GM21390 (cell line): ENCODE measurements around the gene TBXAS1.

Experiments used
- ATAC-seq: cut with Tn5 transposase; IDR thresholded peaks from one replicate; pipeline ENCODE4 v1.9.1; 2021; ENCODE audit not compliant: unreplicated experiment

TBXAS1 gene

GRCh38 chr7:139854124-139854511, 25.1 kb downstream of the TBXAS1 start:
- no peak for ATAC-seq

DNA sequence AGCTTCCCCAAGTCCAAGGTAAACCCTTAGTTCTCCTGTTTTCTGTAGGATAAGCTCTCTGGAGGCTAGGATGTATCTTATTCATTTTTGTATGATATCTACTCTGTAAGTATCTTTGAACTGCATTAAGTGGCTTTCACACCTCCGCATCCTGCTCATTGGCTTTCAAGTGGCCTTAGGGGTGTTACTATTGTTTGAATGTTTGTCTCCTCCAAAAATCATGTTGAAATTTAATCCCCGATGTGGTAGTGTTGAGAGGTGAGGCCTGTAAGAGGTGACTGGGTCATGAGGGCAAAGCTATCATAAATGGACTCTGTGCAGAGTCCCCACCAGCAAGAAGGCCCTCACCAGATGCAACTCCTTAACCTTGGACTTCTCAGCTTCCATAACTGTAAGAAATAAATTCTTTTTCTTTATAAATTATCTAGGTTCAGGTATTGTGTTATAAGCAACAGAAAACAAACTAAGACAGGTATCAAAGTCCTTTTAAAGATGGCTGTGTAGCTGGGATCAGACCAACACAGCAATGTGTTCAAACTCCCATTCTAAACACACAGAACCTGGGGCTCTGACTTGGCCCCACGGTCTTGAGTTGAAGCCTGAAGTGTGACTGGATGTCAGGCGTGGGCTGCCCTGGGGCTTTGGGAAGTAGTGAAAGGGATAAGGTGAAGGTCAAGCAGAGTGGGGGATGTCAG, 25.9 kb downstream of the TBXAS1 start:
- ATAC-seq = peak; percentile 9

GRCh38 chr7:139855498-139856270, 26.6 kb downstream of the TBXAS1 start:
- peak; percentile 92 for ATAC-seq

DNA sequence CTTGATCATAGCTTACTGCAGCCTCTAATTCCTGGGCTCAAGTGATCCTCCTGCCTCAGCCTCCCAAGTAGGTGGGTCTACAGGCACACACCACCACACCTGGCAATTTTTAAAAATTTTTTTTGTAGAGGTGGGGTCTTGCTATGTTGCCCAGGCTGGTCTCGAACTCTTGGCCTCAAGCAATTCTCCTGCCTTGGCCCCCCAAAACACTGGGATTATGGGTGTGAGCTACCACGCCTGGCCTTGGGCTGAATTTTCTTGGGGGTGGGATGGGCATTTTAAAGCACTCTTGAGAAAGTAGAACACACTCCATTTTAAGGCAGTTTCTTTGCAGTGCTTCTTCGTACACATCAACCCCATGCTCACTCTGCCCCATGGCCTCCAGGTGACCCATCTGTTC, 28.7 kb downstream of the TBXAS1 start:
- ATAC-seq = no peak

DNA sequence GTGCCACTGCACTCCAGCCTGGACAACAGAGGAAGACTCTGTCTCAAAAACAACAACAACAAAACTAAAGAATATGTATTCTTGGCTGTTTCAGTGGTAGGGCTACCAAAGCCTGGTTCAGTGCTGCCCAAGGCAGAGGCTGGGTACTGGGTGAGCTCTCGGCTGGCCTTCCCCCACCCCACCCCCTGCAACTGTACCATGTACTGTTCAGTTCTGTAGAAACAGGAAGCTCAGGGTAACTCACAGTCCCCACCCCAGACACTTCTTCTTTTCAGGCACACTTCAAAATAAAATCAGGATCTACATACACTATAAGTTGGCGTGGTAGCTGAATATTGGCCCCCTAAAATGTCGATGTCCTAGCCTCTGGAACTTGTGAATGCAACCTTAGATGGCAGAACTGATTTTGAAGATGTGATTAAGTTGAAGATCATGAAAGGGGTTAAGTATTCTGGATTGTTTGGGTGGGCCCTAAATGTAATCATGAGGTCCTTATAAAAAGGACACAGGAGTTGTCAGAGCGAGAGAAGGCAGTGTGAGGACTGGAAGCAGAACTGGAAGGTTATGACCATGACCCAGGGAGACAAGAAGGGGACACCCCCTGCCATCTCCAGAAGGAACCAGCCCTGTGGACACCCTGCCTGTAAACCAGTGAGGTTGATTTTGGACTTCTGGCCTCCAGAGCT, 31.2 kb downstream of the TBXAS1 start:
- no peak for ATAC-seq

- ATAC-seq = no peak
These were observed 32.7 kb downstream of the TBXAS1 start for GRCh38 chr7:139861803-139862202.

DNA sequence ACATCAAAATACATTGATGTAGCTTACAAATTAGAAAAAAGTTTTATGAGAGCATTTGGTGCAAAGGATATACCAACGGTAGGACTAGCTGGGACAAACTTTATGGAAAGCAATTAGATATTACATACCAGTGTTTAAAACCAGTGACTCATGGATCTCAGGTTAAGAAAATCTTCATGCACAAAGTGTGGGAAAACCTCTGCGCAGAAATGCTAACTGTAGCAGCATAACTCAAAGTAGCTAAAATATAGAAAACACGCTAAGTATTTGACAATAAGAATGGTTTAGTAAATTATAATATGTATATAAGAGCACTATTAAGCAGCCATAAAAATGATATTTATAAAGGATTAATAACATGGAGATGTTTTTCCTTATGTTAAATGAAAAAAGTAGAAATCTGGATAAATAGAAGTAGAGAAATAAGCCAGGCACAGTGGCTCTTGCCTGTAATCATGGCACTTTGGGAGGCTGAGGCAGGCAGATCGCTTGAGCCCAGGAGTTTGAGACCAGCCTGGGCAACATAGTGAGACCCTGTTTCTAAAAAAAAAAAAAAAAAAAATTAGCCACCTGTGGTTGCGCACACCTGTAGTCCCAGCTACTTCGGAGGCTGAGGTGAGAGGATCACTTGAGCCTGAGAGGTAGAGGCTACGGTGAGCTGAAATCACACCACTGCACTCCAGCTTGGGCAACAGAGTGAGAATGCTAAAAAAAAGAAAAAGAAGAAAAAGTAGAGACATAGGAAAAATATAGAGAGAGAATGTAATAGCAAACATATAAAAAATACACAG, 37.2 kb downstream of the TBXAS1 start:
- no peak for ATAC-seq

DNA sequence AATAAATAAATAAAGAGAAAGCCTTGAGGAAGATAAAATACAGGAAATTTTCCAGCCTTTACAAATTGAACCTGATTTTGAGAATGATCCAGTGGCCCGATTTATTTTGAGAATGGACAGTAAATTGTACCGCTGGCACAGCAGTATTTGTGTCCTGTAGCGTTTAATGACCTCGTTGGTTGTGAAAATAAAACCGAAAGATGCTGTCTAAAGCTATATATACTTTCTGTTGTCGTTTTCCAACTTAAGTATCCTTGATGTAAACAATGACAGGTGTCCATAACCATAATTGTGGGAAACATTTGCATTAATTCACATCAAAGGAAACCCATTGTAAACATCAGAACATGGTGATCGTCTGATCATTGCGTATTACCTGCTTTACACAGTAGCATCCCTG, 38.8 kb downstream of the TBXAS1 start:
- ATAC-seq = no peak

DNA sequence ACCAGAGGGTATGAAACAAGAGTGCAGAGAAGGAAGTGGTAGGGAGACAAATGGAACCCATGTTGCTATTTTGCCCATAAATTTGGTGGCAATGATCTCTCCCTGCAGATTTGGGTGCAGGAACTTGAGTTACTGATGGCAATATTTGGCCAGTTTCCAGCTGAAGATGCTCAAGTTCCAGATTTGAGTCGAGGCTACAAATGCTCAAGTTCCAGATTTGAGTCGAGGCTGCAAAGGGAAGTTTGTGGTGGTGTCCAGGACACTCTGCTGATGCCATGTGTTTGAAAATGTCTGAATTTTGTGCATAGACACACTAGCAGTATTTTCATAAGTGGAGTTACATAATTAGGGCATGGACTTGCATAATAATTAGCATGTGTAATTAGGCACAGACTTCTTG, 40.8 kb downstream of the TBXAS1 start:
- ATAC-seq = no peak

GRCh38 chr7:139870380-139870779, 41.3 kb downstream of the TBXAS1 start:
- ATAC-seq = no peak

DNA sequence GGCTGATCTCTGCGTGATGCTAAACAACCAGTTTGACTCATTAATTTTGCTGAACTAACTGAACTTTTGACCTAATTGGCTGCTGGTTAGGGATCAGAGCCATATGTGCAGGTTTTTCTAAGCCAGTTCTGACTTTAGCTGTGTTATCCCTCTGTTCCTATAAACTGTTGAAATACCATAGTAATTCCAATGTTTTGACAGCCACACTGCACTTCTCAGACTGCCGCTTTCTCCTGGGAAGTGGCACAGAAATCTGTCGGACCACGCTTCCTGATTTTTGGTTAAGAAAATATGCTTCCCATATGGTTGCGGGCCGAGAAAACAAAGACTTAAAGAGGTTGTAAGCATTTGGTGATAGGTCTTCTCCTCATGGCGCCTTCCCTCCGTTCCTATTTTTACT, 42.3 kb downstream of the TBXAS1 start:
- no peak for ATAC-seq

DNA sequence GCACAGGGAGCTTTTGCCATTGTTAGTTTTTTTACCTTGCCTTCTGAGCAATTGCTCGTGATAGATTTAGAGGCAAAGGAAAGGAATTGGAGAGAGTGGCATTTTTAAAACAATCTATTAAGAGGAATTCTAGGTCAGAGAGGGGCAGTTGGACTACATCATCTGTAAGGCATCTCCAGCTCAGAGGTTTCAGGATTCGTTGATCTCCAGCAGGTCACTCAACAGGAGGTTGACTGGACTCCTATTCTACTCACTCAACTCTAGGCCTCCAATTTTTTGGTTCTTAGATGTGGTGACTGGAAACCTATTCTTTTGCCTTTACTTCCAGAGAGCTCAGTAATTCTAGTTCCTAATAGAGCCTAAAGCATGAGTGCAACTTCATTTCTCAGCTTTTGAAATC, 42.8 kb downstream of the TBXAS1 start:
- no peak for ATAC-seq

- no peak for ATAC-seq
These were observed 44.7 kb downstream of the TBXAS1 start for GRCh38 chr7:139873593-139874301.

DNA sequence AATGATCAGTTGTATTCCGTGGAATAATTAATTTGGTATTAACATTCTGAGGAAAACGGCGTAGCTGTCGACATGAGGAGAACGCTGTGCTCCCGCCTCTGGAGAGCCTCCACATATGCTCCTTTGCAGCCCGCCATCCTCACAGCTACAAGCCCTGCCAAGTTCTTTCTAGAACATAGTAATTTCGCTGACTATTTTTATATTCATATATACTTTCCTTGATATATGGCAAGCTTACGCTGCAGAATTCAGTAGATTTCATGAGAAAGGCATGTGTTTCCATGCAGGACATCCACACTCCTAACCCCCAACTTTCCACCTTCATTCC, 45.2 kb downstream of the TBXAS1 start:
- ATAC-seq = no peak

- peak; percentile 72 for ATAC-seq
These were observed 46.8 kb downstream of the TBXAS1 start for GRCh38 chr7:139875821-139876241.

- ATAC-seq = no peak
These were observed 47.7 kb downstream of the TBXAS1 start for GRCh38 chr7:139876622-139877283.

DNA sequence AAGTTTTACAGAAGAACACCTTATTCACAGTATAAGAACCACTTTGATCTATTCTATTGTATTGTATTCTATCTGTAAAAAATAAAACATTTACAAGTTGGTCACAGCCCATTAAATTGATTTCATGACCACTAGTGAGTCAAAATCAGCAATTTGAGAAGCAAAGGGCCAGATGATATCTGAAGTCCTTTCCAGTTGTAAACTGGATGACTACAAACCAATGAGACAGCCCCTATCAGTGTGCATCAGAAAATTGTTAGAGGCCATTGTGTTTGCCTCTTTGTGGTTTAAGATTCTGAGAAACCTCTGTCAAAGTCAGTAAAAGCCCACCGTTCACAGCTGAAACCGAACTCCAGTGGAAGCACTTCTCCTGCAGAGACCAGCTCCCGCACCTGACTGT, 54.8 kb downstream of the TBXAS1 start:
- ATAC-seq = no peak

DNA sequence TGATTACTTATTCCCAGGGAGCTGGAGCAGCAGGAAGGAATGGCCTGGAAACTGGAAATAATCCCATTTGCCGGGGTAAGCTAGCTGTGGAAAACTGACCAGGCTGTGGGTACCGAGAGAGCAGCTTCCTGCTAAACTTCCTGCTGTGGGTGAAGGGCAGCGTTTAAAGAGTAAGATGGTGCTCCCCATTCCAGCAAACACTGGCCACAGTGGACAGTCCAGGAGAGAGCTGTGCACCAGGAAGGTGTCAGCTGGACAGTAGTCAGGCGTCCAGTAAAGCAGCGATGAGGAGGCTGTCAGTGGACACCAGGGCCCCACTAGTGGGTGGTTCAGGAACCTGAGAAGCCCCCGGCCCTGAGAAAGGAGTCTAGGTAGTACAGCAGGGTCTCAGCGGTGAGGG, 55.4 kb downstream of the TBXAS1 start:
- ATAC-seq = no peak

DNA sequence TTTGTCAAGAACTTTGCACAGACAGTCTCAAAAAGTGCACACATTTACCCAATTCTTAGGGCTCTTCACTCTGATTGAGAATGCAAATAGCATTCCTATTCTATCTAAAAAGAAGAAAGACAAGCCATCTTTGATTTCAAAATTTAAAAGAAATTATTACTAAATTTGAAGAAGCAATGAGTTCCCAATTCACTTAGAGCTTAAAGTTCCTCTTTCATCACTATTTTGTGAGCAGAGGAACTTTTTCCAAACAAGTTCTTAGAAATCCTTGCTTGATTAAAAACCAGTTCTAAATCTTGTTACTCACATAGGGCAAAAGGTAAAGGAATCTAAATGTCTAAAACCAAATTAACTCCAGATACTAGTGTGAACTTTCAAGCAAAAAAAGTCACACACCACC, 56.4 kb downstream of the TBXAS1 start:
- no peak for ATAC-seq

- ATAC-seq = no peak
These were observed 57.1 kb downstream of the TBXAS1 start for GRCh38 chr7:139886206-139886605.
